GM18858 (cell line): ENCODE data around the gene MADD.
A peak's percentile ranks its signal among the peaks of the same experiment; 100 is the strongest.

Source experiments
- ATAC-seq: cut with Tn5 transposase; IDR thresholded peaks from one replicate; pipeline ENCODE4 v1.9.1; 2021; ENCODE audit not compliant: unreplicated experiment

Gene MADD

DNA sequence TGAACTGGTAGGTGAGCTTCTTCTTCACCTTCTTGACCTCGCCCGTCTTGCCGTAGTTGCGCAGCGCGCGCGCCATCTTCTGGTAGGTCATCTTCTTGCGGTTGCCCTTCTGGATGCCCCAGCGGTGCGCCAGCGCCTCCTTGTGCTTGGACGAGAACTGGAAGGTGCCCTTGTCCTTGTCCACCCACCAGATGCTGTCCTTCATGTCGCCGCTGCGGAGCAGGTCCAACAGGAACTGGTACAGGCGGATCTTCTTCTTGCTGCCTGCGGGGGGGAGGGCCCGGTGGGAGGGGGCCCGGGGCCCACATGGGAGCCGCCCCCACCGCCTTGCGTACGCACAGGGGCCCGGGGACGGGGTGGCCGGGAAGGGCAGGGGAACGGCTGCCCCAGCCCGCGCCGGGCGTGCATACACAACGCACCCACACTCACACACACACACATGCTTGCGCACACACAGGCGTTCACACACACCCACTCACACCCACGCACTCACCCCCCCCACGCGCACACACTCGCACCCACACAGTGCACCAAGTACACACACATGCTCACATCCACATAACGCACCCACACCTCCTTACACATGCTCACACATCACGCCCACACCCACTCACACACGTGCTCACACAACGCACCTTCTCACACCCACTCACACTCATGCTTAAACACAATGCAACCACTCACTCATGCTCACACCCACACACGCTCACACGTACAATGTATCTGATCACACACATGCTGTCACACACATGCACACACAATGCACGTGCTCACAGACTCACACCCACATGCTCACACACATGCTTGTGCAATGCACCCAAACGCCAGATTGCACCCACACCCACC, 85.6 kb downstream of the MADD start:
- no peak for ATAC-seq

GRCh38 chr11:47356129-47356997, 86.4 kb downstream of the MADD start:
- no peak for ATAC-seq

- ATAC-seq, result no peak
These were observed 87.0 kb downstream of the MADD start for GRCh38 chr11:47356998-47357329.

- no peak for ATAC-seq
These were observed 88.2 kb downstream of the MADD start for GRCh38 chr11:47357985-47358730.

GRCh38 chr11:47358731-47359051, 88.8 kb downstream of the MADD start:
- ATAC-seq, result no peak

DNA sequence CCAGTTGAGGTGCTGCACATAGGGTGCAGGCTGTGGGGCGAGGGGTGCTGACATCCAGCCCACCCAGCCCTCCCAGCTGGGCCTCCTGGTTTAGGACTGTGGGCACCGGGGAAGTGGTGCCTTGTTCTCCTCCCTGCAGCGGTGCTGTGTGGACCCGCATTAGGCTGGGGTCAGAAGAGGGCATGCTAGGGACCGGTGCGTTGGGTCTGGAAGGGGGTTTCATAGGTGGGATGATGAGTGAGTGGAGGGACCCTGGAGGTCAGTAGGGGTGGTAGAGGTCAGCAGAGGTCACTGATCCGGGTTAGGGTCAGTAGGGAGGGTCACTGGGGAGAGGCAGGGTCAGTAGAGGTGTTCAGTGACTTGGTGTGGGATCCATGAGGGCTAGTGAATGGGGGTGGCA, 89.2 kb downstream of the MADD start:
- no peak for ATAC-seq

DNA sequence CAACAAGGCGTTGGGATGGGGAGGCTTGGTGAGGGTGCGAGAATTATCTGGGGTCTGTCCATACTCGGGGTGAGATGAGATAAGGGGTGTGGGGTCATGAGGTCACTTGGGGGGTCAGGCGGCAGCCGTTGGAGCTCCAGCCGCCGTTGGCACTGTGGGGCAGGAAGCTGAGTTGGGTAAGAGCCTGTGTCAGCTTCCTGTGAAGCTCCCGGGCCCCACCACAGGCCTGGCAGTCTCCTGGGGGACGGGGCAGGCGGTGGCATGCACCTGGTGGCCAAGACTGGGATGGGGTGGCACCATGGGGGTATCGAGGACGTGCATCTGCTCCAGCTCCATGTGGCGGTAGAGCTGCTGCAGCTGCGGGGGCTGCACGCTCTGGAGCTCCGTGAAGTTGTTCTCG, 89.7 kb downstream of the MADD start:
- no peak for ATAC-seq

GRCh38 chr11:47360341-47360740, 90.4 kb downstream of the MADD start:
- no peak for ATAC-seq

DNA sequence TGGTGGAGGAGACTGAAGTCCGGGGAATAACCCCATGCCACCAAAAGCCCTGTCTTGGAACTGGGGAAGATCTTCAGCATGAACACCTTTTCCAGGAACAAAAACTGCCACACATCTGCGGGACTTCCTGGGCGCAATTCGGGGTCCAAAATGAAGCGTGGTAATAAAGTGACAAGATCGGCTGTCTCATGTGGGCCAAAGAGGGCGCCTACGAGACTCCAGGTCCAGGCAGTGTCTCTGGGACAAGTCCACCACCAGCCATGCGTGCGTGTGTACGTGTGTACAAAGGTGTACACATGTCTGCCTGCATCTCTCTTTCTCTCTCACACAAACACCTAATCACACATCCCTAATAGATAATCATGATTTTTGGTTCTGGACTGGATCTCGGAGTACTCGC, 91.5 kb downstream of the MADD start:
- no peak for ATAC-seq

DNA sequence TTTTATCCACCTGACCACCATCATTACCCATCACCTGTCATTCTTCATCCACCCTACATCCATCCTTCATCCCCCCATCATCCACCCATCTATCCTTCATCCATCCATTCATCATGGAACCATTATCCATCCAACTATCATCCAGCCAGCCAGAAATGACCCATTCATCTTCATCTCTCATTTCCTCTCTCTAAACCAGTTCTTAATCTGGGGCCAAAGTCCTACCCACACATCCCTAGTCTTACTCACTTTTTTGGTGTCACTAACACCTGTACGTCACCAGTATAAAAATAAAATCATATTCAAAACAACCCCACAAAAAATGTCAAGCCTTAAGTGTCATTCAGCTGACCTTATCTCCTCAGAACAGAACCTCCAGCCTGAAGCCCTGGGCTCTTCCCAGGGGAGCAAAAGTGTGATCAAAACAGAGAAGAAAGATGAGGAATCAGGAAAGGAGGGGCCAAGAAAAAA, 96.1 kb downstream of the MADD start:
- peak; percentile 46 for ATAC-seq

- ATAC-seq, result no peak
These were observed 99.7 kb downstream of the MADD start for GRCh38 chr11:47369676-47370075.

GRCh38 chr11:47372422-47372821, 102.5 kb downstream of the MADD start:
- ATAC-seq, result no peak

GRCh38 chr11:47373876-47374719, 104.2 kb downstream of the MADD start:
- ATAC-seq, result no peak

DNA sequence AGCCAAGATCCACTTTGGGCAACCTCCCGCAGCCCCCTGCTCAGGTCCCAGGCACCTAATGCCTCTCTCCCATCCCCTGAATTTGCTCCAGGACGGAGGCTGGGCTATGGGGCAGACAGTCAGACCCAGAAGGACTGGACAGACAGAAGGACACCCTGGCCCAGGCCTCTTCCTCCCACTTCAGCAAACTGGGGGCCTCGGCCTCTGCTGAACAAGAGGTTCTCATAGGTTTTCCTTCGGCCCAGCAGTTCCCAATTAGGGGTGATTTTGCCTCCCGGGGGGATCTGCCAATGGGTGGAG, 104.7 kb downstream of the MADD start:
- no peak for ATAC-seq

GRCh38 chr11:47375020-47375419, 105.1 kb downstream of the MADD start:
- no peak for ATAC-seq

GRCh38 chr11:47375546-47376085, 105.7 kb downstream of the MADD start:
- ATAC-seq, result no peak

DNA sequence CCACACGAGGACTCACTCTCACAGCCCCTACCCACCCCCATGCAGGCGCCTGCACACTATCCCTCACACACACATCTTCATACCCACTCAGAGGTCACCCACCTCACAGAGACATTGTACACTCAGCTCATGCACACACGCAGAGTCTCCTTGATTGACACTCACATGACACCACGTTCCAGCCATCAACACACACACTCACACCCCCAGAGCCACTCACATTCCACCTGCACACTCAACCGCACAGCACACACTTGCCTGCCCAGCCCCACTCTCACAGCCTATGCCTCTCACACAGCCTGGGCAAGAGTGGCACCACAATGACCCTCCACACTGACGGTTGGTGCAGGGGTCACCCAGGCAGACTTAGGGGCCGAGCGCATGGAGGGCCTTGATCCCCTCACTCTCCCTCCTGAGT, 106.2 kb downstream of the MADD start:
- no peak for ATAC-seq

GRCh38 chr11:47376525-47377371, 106.8 kb downstream of the MADD start:
- no peak for ATAC-seq

- ATAC-seq, result no peak
These were observed 107.7 kb downstream of the MADD start for GRCh38 chr11:47377571-47378009.
